ENCODE results near the gene DLX4. TPM values are rescaled to one million over a fixed set of nuclear protein-coding genes. Genes with fewer than 3 reads are reported as not detected.

The DLX4 gene, protein sequence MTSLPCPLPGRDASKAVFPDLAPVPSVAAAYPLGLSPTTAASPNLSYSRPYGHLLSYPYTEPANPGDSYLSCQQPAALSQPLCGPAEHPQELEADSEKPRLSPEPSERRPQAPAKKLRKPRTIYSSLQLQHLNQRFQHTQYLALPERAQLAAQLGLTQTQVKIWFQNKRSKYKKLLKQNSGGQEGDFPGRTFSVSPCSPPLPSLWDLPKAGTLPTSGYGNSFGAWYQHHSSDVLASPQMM
- total RNA-seq (ENCODE audit: low replicate concordance), result not detected in 2 replicates

- no peak for DNase-seq (ENCODE audit: low read depth)
- TF ChIP-seq, protein P1, sequence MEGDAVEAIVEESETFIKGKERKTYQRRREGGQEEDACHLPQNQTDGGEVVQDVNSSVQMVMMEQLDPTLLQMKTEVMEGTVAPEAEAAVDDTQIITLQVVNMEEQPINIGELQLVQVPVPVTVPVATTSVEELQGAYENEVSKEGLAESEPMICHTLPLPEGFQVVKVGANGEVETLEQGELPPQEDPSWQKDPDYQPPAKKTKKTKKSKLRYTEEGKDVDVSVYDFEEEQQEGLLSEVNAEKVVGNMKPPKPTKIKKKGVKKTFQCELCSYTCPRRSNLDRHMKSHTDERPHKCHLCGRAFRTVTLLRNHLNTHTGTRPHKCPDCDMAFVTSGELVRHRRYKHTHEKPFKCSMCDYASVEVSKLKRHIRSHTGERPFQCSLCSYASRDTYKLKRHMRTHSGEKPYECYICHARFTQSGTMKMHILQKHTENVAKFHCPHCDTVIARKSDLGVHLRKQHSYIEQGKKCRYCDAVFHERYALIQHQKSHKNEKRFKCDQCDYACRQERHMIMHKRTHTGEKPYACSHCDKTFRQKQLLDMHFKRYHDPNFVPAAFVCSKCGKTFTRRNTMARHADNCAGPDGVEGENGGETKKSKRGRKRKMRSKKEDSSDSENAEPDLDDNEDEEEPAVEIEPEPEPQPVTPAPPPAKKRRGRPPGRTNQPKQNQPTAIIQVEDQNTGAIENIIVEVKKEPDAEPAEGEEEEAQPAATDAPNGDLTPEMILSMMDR (IDR thresholded peaks at IDR 0.05; ENCODE audit: insufficient read depth, low read length), result no peak
- H3K4me3 ChIP-seq (ENCODE audit: low read depth, low read length), result peak within 1 kb of the TSS; percentile 44
Measured at GRCh38 chr17:49969134-49969759, at the start of gene DLX4. Gene DLX4, plus strand, starts transcription at chr17:49969190. Its CDS starts 279 bp downstream, at chr17:49969469.

DNA sequence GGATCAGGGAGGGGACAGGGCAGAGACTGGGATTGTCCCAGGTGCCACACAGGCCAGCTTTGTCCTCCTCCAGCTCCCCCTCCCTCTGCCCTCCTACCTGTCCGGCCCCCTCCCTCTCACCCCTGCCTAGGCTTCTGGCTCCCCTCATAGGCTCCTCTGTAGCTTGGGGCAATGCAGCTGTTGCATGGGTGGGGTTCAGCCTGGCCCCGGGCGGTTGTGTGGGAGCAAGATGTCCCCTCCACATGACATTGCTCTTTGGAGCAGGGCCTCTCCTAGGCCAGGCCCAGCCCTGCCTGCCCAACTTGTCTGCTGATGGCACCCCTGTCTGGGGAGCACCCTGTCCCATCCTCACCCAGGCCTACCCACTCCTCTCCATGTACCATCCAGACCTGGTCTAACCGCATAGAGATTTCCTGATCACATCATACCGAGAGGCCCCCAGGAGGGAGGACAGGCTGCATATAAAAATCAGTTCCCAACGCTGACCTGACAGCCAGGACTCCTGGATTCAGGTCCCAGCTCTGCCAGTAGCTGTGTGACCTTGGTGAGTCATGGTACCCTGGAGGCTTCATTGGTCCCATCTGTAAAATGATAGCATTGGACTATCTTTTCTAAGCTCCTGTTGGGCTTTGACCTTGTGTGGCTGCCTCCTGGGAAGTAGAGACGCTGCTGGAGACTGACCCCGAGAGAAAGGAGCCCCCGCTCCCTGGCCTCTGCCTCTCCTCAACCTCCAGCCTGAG, 48.8 kb upstream of the DLX4 start:
- DNase-seq (ENCODE audit: low read depth), result no peak
- no peak overlapping the region for H3K4me3 ChIP-seq (ENCODE audit: low read depth, low read length)
- TF ChIP-seq, protein P1 (IDR thresholded peaks at IDR 0.05; ENCODE audit: insufficient read depth, low read length), result no peak

- H3K4me3 ChIP-seq (ENCODE audit: low read depth, low read length), result no peak overlapping the region
- DNase-seq (ENCODE audit: low read depth), result no peak
- TF ChIP-seq, protein P1 (IDR thresholded peaks at IDR 0.05; ENCODE audit: insufficient read depth, low read length), result no peak
Measured at GRCh38 chr17:49922095-49922494, 46.9 kb upstream of the DLX4 start.

DNA sequence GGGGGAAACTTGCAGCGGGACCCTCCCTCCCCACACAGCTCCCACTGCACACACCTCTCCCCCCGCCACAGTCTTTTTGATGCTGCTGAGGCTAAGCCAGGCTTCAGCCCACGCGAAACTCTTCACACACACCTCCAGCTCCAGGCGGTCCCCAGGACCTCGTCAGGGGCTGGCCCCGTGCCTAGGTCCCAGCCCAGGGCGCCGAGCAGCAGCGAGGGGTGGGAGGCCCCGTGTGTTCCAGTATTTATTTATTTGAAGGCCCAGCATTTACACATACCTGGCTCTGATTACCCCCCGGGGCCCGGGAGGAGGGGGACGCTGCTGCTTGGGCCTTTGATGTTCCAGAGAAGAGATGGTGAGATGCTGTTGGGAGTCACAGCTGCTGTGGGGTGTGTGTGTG, 44.9 kb upstream of the DLX4 start:
- H3K4me3 ChIP-seq (ENCODE audit: low read depth, low read length), result no peak overlapping the region
- TF ChIP-seq, protein P1 (IDR thresholded peaks at IDR 0.05; ENCODE audit: insufficient read depth, low read length), result no peak

DNA sequence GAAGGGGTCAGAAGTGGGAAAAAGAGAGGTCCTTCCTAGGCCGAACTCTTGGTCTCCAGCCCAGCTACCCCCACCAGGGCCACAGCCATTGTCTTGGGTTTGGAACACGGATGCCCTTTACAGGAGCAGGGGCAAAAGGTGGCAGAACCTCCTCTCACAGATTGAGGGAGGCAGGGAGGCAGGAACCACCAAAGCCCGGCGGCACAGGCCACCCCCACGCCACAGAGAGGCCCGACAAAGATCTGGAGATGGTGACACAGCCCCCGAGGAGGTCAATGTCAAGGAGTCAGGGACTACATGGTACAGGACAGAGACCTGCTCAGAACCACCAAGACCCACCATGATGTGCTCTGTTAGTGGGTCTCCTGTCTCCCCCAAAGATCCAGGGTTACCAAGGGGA, 44.4 kb upstream of the DLX4 start:
- TF ChIP-seq, protein P1 (IDR thresholded peaks at IDR 0.05; ENCODE audit: insufficient read depth, low read length), result no peak
- no peak for DNase-seq (ENCODE audit: low read depth)
- no peak overlapping the region for H3K4me3 ChIP-seq (ENCODE audit: low read depth, low read length)

More for the DNA sequence above, 44.9 kb upstream of the DLX4 start:
- no peak for DNase-seq (ENCODE audit: low read depth)

GRCh38 chr17:49925921-49926320, 43.1 kb upstream of the DLX4 start:
- peak; percentile 24 for DNase-seq (ENCODE audit: low read depth)
- TF ChIP-seq, protein P1 (IDR thresholded peaks at IDR 0.05; ENCODE audit: insufficient read depth, low read length), result no peak
- H3K4me3 ChIP-seq (ENCODE audit: low read depth, low read length), result no peak overlapping the region
